Measurements from ENCODE around the gene FLNB. TPM values are rescaled to one million over a fixed set of nuclear protein-coding genes. Genes with fewer than 3 reads are reported as not detected.

The FLNB gene
- total RNA-seq, 4 donors from 2014 or later, result 60.2 to 138 (median 96.2) TPM

DNA sequence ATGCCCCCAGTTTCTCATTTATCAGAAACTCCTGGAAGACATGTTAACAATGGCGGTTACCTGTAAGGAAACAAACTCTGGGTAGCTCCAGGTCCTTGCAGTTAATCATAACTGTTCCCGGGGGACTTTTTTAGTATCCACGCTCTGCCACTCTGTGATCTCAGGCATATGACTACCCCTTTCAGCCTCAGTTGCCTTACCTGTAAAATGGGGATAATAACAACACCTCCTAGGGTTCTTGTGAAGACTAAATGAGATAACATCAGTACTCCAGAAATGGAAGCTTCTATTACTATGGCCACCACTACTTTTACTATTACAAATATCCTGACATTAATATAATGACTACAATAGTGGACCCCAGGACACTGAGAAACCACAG is 7.1 kb upstream of the FLNB start:
- 68 to 100% methylated on average over 1 to 3 of the region's 3 CpGs for WGBS, 2 donors (ENCODE audit: low coverage in 1 of 2)
- Histone ChIP-seq H3K4me1 (peaks cover 0 to 15% (median 0%) of the 10 kb centered on the region in 3 donors), H3K27ac (no peak overlapping the region), H3K4me3 (no peak overlapping the region), H3K27me3 (no peaks in the 10 kb centered on the region), H3K36me3 (no peaks in the 10 kb centered on the region), H3K9me3 (no peaks in the 10 kb centered on the region)
- TF ChIP-seq POLR2AphosphoS5 (IDR thresholded peaks at IDR 0.05) (no peak), POLR2A (IDR thresholded peaks at IDR 0.05) (no peak), EP300 (IDR thresholded peaks at IDR 0.05) (no peak)
- TF ChIP-seq, protein P1, sequence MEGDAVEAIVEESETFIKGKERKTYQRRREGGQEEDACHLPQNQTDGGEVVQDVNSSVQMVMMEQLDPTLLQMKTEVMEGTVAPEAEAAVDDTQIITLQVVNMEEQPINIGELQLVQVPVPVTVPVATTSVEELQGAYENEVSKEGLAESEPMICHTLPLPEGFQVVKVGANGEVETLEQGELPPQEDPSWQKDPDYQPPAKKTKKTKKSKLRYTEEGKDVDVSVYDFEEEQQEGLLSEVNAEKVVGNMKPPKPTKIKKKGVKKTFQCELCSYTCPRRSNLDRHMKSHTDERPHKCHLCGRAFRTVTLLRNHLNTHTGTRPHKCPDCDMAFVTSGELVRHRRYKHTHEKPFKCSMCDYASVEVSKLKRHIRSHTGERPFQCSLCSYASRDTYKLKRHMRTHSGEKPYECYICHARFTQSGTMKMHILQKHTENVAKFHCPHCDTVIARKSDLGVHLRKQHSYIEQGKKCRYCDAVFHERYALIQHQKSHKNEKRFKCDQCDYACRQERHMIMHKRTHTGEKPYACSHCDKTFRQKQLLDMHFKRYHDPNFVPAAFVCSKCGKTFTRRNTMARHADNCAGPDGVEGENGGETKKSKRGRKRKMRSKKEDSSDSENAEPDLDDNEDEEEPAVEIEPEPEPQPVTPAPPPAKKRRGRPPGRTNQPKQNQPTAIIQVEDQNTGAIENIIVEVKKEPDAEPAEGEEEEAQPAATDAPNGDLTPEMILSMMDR (IDR thresholded peaks at IDR 0.05), result no peak
- ATAC-seq, result no peak

DNA sequence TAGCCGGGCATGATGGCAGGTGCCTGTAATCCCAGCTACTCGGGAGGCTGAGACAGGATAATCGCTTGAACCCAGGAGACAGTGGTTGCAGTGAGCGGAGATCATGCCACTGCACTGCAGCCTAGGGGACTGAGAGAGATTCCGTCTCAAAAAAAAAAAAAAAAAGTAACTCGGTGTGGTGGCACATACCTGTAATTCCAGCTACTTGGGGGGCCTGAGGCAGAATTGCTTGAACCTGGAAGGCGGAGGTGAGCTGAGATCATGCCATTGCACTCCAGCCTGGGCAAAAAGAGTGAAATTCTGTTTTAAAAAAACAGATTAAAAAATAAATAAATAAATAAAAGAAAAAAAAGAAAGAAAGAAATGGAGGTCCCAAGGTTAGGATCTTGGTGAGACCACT is 6.2 kb upstream of the FLNB start:
- Histone ChIP-seq H3K4me3 (no peak overlapping the region), H3K4me1 (peaks cover 0 to 12% (median 0%) of the 10 kb centered on the region in 3 donors), H3K27me3 (no peaks in the 10 kb centered on the region), H3K36me3 (no peaks in the 10 kb centered on the region), H3K27ac (no peak overlapping the region), H3K9me3 (no peaks in the 10 kb centered on the region)
- no peak for ATAC-seq
- WGBS, 2 donors (ENCODE audit: low coverage in 1 of 2), result 84 to 89% methylated on average over 2 to 3 of the region's 7 CpGs
- no peak for TF ChIP-seq POLR2AphosphoS5 (IDR thresholded peaks at IDR 0.05)
- TF ChIP-seq, protein P1 (IDR thresholded peaks at IDR 0.05), result no peak
- no peak for TF ChIP-seq EP300 (IDR thresholded peaks at IDR 0.05)
- no peak for TF ChIP-seq POLR2A (IDR thresholded peaks at IDR 0.05)

DNA sequence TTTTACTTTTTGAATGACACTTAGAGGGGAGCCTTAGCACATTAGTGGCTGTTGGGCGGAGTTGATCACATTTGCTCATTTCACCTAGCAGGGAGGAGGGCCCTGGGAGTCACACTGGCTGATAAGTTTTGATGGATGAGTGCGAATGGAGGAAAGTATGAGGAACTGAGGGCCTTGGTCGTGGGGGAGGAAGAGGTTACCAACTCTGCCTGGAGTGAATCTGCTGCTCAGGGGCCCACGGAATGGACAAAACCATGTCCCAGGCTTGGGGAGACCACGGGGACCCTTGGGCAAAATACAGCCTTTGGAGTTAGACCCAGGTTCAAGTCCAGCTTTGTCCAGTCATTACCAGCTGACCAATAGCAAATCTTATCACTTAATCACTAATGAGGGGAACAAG is 5.1 kb upstream of the FLNB start:
- H3K27ac ChIP-seq, result no peak overlapping the region
- 63 to 71% methylated on average over 3 of the region's 5 CpGs for WGBS, 2 donors (ENCODE audit: low coverage in 1 of 2)
- peaks cover 0 to 15% (median 0%) of the 10 kb centered on the region in 3 donors for H3K4me1 ChIP-seq
- H3K27me3 ChIP-seq, result no peaks in the 10 kb centered on the region
- H3K9me3 ChIP-seq, result no peaks in the 10 kb centered on the region
- H3K36me3 ChIP-seq, result no peaks in the 10 kb centered on the region
- TF ChIP-seq POLR2A (IDR thresholded peaks at IDR 0.05), result no peak
- TF ChIP-seq, protein P1 (IDR thresholded peaks at IDR 0.05), result no peak
- no peak for TF ChIP-seq POLR2AphosphoS5 (IDR thresholded peaks at IDR 0.05)
- TF ChIP-seq EP300 (IDR thresholded peaks at IDR 0.05), result no peak
- no peak overlapping the region for H3K4me3 ChIP-seq
- ATAC-seq, result no peak

DNA sequence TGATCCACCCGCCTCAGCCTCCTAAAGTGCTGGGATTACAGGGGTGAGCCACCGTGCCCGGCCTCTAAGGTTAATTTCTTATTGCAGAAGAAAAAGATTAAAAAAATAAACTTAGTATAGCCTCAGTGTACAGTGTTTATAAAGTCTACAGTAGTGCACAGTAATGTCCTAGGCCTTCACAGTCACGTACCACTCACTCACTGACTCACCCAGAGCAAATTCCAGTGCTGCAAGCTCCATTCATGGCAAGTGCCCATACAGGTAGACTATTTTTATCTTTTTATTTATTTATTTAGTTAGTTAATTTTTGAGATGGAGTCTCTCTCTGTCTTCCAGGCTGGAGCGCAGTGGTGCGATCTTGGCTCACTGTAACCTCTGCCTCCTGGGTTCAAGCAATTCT is 3.2 kb upstream of the FLNB start:
- no peaks in the 10 kb centered on the region for H3K27me3 ChIP-seq
- H3K36me3 ChIP-seq, result no peaks in the 10 kb centered on the region
- WGBS, 2 donors (ENCODE audit: low coverage in 1 of 2), result 50 to 76% methylated on average over 3 to 6 of the region's 6 CpGs
- H3K4me3 ChIP-seq, result no peak overlapping the region
- TF ChIP-seq, protein P1 (IDR thresholded peaks at IDR 0.05), result no peak
- peak; percentile 32 for TF ChIP-seq POLR2AphosphoS5 (IDR thresholded peaks at IDR 0.05)
- no peak for TF ChIP-seq POLR2A (IDR thresholded peaks at IDR 0.05)
- TF ChIP-seq EP300 (IDR thresholded peaks at IDR 0.05), result no peak
- peaks cover 0 to 16% (median 0%) of the 10 kb centered on the region in 3 donors for H3K4me1 ChIP-seq
- peak overlapping the region in 2 of 4 donors; percentile 67 to 69 for H3K27ac ChIP-seq
- ATAC-seq, result no peak
- no peaks in the 10 kb centered on the region for H3K9me3 ChIP-seq

DNA sequence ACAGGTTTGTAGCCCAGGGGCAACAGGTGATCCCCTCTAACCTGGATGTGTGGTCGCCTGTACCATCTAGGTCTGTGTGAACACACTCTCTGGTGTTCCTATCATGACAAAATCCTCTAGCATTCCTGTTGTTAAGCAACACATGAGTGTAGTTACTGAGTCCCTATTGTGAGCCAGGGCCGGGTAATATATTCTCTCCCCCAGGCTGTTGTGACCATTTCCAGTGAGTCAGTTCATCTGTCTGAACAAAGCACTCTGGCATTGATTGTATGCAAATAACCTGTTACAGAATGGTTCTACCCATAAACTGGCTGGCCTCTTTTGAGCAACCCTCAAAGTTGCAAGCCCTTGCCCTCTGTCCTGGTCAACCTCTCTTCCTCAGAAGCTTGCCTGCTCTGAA is 2.6 kb upstream of the FLNB start:
- Histone ChIP-seq H3K4me3 (no peak overlapping the region), H3K36me3 (no peaks in the 10 kb centered on the region), H3K27ac (peak overlapping the region in 3 of 4 donors; percentile 36 to 69 (median 67)), H3K9me3 (no peaks in the 10 kb centered on the region), H3K4me1 (peaks cover 0 to 23% (median 6%) of the 10 kb centered on the region in 3 donors), H3K27me3 (no peaks in the 10 kb centered on the region)
- WGBS, 2 donors (ENCODE audit: low coverage in 1 of 2), result 63% methylated on average over 2 of the region's 2 CpGs; no CpG with 5 or more reads in 1 of the 2 donors
- no peak for ATAC-seq
- TF ChIP-seq EP300 (IDR thresholded peaks at IDR 0.05) (no peak), POLR2A (IDR thresholded peaks at IDR 0.05) (no peak), POLR2AphosphoS5 (IDR thresholded peaks at IDR 0.05) (no peak)
- TF ChIP-seq, protein P1 (IDR thresholded peaks at IDR 0.05), result no peak
